ENCODE data around the gene LRRC61.

DNA sequence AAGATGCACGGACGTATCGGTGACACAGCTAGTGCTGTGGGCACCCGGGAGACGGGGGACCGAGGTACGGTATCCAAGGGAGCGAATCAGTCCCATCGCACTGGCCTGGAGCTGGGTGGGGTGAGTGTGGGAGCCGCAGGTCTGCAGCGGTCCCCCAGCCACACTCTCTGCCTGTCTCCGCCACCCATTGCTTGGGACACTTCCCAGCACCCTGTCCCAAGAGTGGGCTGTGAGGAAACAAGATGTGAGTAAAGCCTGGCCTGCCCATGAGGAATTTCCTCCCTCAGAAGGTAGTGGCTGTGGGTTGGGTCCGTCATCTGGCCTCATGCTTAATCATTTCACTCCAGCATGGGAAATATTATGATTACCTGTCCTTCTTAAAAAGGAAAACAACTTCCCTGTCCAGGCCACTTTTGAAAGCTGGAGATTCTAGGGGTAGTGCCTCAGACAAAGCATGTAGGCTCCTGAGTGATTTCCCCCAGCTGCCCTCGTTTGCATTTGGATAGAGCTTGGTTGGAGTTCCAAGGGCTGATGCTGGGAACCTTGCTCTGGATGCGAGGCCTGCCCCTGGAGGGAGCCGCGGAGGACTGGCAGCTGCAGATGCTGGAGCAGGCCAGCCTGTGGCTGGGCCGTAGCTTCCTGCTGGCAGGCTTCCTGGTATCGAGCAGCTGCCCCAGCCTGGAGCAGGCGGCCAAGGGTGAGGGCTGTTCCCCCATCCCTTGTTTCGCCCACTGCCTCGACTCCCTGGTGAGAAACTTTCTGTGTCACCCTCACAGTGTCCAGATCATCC is 6.4 kb downstream of the LRRC61 start:
- no peak for TF ChIP-seq POLR2A (IDR thresholded peaks at IDR 0.05)
- TF ChIP-seq, protein P1, sequence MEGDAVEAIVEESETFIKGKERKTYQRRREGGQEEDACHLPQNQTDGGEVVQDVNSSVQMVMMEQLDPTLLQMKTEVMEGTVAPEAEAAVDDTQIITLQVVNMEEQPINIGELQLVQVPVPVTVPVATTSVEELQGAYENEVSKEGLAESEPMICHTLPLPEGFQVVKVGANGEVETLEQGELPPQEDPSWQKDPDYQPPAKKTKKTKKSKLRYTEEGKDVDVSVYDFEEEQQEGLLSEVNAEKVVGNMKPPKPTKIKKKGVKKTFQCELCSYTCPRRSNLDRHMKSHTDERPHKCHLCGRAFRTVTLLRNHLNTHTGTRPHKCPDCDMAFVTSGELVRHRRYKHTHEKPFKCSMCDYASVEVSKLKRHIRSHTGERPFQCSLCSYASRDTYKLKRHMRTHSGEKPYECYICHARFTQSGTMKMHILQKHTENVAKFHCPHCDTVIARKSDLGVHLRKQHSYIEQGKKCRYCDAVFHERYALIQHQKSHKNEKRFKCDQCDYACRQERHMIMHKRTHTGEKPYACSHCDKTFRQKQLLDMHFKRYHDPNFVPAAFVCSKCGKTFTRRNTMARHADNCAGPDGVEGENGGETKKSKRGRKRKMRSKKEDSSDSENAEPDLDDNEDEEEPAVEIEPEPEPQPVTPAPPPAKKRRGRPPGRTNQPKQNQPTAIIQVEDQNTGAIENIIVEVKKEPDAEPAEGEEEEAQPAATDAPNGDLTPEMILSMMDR (IDR thresholded peaks at IDR 0.05) = no peak
